ENCODE data around the gene LMF1.

DNA sequence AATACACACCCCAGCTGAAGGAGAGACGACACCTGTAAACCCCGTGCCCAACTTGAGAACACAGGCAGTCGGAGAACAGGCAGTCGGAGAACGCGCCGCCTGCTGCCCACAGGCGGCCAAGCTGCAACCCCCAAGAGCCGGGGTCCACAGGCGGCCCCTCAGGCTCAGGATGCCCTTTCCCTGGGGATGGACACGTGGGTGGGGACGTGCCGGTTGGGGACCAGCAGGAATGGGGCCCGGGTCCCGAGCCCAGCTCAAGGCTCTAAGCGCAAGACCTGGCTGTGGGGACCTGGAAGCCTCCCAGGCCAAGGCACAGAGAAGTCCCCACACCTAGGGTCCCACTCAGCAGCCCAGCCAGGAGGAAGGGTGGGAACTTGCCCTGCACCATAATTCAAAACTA, 90.8 kb downstream of the LMF1 start:
- TF ChIP-seq, protein P1, sequence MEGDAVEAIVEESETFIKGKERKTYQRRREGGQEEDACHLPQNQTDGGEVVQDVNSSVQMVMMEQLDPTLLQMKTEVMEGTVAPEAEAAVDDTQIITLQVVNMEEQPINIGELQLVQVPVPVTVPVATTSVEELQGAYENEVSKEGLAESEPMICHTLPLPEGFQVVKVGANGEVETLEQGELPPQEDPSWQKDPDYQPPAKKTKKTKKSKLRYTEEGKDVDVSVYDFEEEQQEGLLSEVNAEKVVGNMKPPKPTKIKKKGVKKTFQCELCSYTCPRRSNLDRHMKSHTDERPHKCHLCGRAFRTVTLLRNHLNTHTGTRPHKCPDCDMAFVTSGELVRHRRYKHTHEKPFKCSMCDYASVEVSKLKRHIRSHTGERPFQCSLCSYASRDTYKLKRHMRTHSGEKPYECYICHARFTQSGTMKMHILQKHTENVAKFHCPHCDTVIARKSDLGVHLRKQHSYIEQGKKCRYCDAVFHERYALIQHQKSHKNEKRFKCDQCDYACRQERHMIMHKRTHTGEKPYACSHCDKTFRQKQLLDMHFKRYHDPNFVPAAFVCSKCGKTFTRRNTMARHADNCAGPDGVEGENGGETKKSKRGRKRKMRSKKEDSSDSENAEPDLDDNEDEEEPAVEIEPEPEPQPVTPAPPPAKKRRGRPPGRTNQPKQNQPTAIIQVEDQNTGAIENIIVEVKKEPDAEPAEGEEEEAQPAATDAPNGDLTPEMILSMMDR (IDR thresholded peaks at IDR 0.05; ENCODE audit: low read depth, low read length): no peak
- no peak for TF ChIP-seq MYC (IDR thresholded peaks at IDR 0.05; ENCODE audit: low read depth, low read length)
- TF ChIP-seq POLR2A (IDR thresholded peaks at IDR 0.05; ENCODE audit: extremely low read depth, insufficient read length): no peak
- TF ChIP-seq MAX (IDR thresholded peaks at IDR 0.05; ENCODE audit: low read depth, low read length): no peak
